HG03175 (cell line): ENCODE data around the gene KCNE3.
"Not testable (repeated sequence)": the region's sequence is repeated elsewhere in the genome, so short reads cannot be mapped to it uniquely, and the experiment has no call there.

Experiments used
- ATAC-seq: cut with Tn5 transposase; IDR thresholded peaks from one replicate; pipeline ENCODE4 v1.9.1; 2021; ENCODE audit warnings: mild to moderate bottlenecking, moderate library complexity; ENCODE audit not compliant: unreplicated experiment

KCNE3 gene

GRCh38 chr11:74444173-74444826 is 23.0 kb downstream of the KCNE3 start:
- ATAC-seq, result no peak

GRCh38 chr11:74443071-74443864 is 24.1 kb downstream of the KCNE3 start:
- ATAC-seq, result no peak

- no peak for ATAC-seq
These were observed 24.7 kb downstream of the KCNE3 start for GRCh38 chr11:74442636-74443035.

- no peak for ATAC-seq
These were observed 28.7 kb downstream of the KCNE3 start for GRCh38 chr11:74438681-74439080.

- ATAC-seq, result no peak
These were observed 29.8 kb downstream of the KCNE3 start for GRCh38 chr11:74437441-74438042.

- ATAC-seq, result no peak
These were observed 32.8 kb downstream of the KCNE3 start for GRCh38 chr11:74434528-74434927.

- no peak for ATAC-seq
These were observed 38.1 kb downstream of the KCNE3 start for GRCh38 chr11:74429205-74429604.

GRCh38 chr11:74427384-74427886 is 39.9 kb downstream of the KCNE3 start:
- no peak for ATAC-seq

GRCh38 chr11:74425100-74425499 is 42.2 kb downstream of the KCNE3 start:
- ATAC-seq, result no peak

GRCh38 chr11:74418509-74418895 is 48.8 kb downstream of the KCNE3 start:
- ATAC-seq, result no peak

GRCh38 chr11:74417860-74418508 is 49.4 kb downstream of the KCNE3 start:
- no peak for ATAC-seq

- ATAC-seq, result no peak
These were observed 50.0 kb downstream of the KCNE3 start for GRCh38 chr11:74417379-74417804.

- ATAC-seq, result not testable (repeated sequence)
These were observed 50.4 kb downstream of the KCNE3 start for GRCh38 chr11:74416974-74417373.

GRCh38 chr11:74412733-74413359 is 54.5 kb downstream of the KCNE3 start:
- no peak for ATAC-seq

- ATAC-seq, result no peak
These were observed 55.0 kb downstream of the KCNE3 start for GRCh38 chr11:74412321-74412720.

- no peak for ATAC-seq
These were observed 57.7 kb downstream of the KCNE3 start for GRCh38 chr11:74409633-74410032.
